OCI-LY7 (cell line): ENCODE results near the gene BBC3. TPM values are rescaled to one million over a fixed set of nuclear protein-coding genes. Genes with fewer than 3 reads are reported as not detected.
"Not testable (repeated sequence)": the region's sequence is repeated elsewhere in the genome, so short reads cannot be mapped to it uniquely, and the experiment has no call there.

Experiments used
- BruUV-seq: library from RNA; stranded (reverse); fragments of 400-500 nt; replicated peaks from 2 replicates; lab custom pipeline; 2021; lab: Mats Ljungman, UMichigan
- CTCF ChIA-PET: fragments of 300-600 bp; sonication (Branson Sonifier 250); formaldehyde crosslinking; loops from one replicate; lab custom pipeline; 2022; ENCODE audit warnings: antibody characterized with exemption; ENCODE audit not compliant: unreplicated experiment; lab: Charles Lee
- POLR2A ChIA-PET: fragments of 300-600 bp; sonication (Branson Sonifier 250); formaldehyde crosslinking; loops from one replicate; lab custom pipeline; 2022; ENCODE audit warnings: antibody characterized with exemption; lab: Charles Lee
- DNase-seq: peaks from one replicate; pipeline ENCODE4 v3.0.0-alpha.2; 2015; ENCODE audit warnings: low spot score
- H2AFZ ChIP-seq: fragments of 200-600 bp; sonication (generic), shearing (Covaris generic); 2 replicates; pipeline ENCODE4 v1.6.1; 2014; ENCODE audit warnings: mild to moderate bottlenecking, antibody characterized with exemption, low read length, moderate library complexity
- H3K27ac ChIP-seq: fragments of 200-600 bp; sonication (generic); 2 replicates; pipeline ENCODE4 v1.5.1; 2014; ENCODE audit warnings: mixed run types, low read depth, mild to moderate bottlenecking, moderate library complexity, low read length, inconsistent platforms; ENCODE audit not compliant: poor library complexity, severe bottlenecking
- H3K36me3 ChIP-seq: fragments of 200-600 bp; sonication (generic); 2 replicates; pipeline ENCODE4 v1.6.1; 2014; ENCODE audit warnings: mild to moderate bottlenecking, antibody characterized with exemption, low read length, moderate library complexity, mixed read lengths; ENCODE audit not compliant: insufficient read depth
- H3K4me1 ChIP-seq: fragments of 200-600 bp; sonication (generic); 2 replicates; pipeline ENCODE4 v1.5.1; 2014; ENCODE audit warnings: mild to moderate bottlenecking, low read length; ENCODE audit not compliant: insufficient read depth, poor library complexity, severe bottlenecking
- H3K4me2 ChIP-seq: fragments of 200-600 bp; sonication (generic); 2 replicates; pipeline ENCODE4 v1.6.1; 2014; ENCODE audit warnings: mild to moderate bottlenecking, low read length
- H3K4me3 ChIP-seq: fragments of 200-600 bp; sonication (generic); 2 replicates; pipeline ENCODE4 v1.5.1; 2014; ENCODE audit warnings: mild to moderate bottlenecking, low read depth, low read length; ENCODE audit not compliant: poor library complexity, severe bottlenecking
- H3K79me2 ChIP-seq: fragments of 200-600 bp; sonication (generic); 2 replicates; pipeline ENCODE4 v1.6.1; 2016; ENCODE audit warnings: low read depth, mild to moderate bottlenecking, low read length, moderate library complexity, mixed read lengths; ENCODE audit not compliant: insufficient read depth
- H3K9me2 ChIP-seq: fragments of 200-600 bp; sonication (generic); 2 replicates; pipeline ENCODE4 v1.6.1; 2016; ENCODE audit warnings: mild to moderate bottlenecking, low read length, mixed read lengths; ENCODE audit not compliant: insufficient read depth
- H3K9me3 ChIP-seq: fragments of 200-600 bp; sonication (generic); 2 replicates; pipeline ENCODE4 v1.6.1; 2014; ENCODE audit warnings: mild to moderate bottlenecking, mixed run types, low read length, mixed read lengths
- H4K20me1 ChIP-seq: fragments of 200-600 bp; sonication (generic); 2 replicates; pipeline ENCODE4 v1.6.1; 2014; ENCODE audit warnings: mild to moderate bottlenecking, antibody characterized with exemption, low read length, moderate library complexity, mixed read lengths; ENCODE audit not compliant: insufficient read depth
- EZH2phosphoT487 ChIP-seq: fragments of 200-600 bp; sonication (generic); IDR thresholded peaks from 2 replicates; pipeline ENCODE4 v1.6.1; 2018; ENCODE audit warnings: low read depth, borderline replicate concordance, mild to moderate bottlenecking, mixed run types, antibody characterized with exemption, low read length, moderate library complexity, mixed read lengths
- intact Hi-C: fragments of 100-400 bp; cut with micrococcal nuclease; formaldehyde crosslinking; loops from one replicate; pipeline ENCODE4 v1.10.0; 2022; ENCODE audit not compliant: unreplicated experiment
- total RNA-seq, 2 experiments: library from RNA; depleted of rRNA in 1 of 2; stranded (reverse); fragments of >200 nt in 1 of 2; shearing (Covaris generic) in 1 of 2; gene quantifications; 2 replicates each; pipeline ENCODE4 v1.2.3, GENCODE V29; 2014 to 2022
- TF ChIP-seq, protein P1 (sequence below): fragments of 200-600 bp; sonication (generic); conservative IDR thresholded peaks from 2 replicates; pipeline ENCODE4 v1.5.1; 2014; ENCODE audit warnings: mild to moderate bottlenecking, antibody characterized with exemption, low read length, moderate library complexity, mixed read lengths

BBC3 gene
- total RNA-seq, 2 experiments from 2014 or later = 8.9 to 10.5 TPM

DNA sequence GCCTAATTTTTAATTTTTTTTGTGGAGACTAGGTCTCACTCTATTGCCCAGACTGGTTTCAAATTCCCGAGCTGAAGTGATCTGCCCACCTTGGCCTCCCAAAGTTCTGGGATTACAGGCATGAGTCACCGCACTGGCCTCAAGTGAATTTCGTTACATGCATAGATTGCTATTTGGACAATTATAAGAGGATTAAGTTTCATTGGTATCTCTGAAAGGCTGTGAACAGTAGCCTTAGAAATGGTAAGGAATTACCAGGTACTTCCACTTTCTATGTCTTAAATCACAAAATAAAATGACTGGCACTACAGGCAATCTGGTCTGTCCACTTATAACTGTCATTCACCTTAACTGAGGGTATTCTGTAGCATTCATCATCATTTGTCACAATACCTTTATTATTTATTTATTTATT is 22.5 kb upstream of the BBC3 start:
- ChIA-PET POLR2A (interaction anchor here (0.6 kb wide), 1 partner anchor 216 kb away, joined by 6 read pairs; no protein-coding TSS in a partner anchor), CTCF (no interaction called here)
- Histone ChIP-seq H3K9me3 (no peaks in the 10 kb centered on the region), H4K20me1 (no peaks in the 10 kb centered on the region), H3K9me2 (no peaks in the 10 kb centered on the region), H2AFZ (no peak overlapping the region), H3K36me3 (peaks cover 2% of the 10 kb centered on the region; the same call in 1 of the 2 replicates), H3K27ac (no peak overlapping the region), H3K4me1 (peaks cover 23% of the 10 kb centered on the region), H3K4me3 (no peak overlapping the region), H3K79me2 (peaks cover 11% of the 10 kb centered on the region; the same call in 1 of the 2 replicates), H3K4me2 (no peak overlapping the region)
- TF ChIP-seq, protein P1, sequence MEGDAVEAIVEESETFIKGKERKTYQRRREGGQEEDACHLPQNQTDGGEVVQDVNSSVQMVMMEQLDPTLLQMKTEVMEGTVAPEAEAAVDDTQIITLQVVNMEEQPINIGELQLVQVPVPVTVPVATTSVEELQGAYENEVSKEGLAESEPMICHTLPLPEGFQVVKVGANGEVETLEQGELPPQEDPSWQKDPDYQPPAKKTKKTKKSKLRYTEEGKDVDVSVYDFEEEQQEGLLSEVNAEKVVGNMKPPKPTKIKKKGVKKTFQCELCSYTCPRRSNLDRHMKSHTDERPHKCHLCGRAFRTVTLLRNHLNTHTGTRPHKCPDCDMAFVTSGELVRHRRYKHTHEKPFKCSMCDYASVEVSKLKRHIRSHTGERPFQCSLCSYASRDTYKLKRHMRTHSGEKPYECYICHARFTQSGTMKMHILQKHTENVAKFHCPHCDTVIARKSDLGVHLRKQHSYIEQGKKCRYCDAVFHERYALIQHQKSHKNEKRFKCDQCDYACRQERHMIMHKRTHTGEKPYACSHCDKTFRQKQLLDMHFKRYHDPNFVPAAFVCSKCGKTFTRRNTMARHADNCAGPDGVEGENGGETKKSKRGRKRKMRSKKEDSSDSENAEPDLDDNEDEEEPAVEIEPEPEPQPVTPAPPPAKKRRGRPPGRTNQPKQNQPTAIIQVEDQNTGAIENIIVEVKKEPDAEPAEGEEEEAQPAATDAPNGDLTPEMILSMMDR = no peak
- TF ChIP-seq EZH2phosphoT487 = no peak
- no peak for DNase-seq
- intact Hi-C loops = no loop called here
- no TSS peak for BruUV-seq

DNA sequence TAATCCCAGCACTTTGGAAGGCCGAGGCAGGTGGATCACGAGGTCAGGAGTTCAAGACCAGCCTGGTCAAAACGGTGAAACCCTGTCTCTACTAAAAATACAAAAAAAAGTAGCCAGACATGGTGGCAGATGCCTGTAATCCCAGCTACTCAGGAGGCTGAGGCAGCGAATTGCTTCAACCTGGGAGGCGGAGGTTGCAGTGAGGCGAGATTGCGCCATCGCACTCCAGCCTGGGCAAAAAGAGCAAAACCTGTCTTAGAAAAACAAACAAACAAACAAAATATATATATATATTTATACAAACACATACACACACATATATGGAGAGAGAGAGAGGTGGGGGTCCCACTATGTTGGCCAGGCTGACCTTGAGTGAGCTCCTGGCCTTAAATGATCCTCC is 22.0 kb upstream of the BBC3 start:
- intact Hi-C loops, POLR2A ChIA-PET: not testable (repeated sequence)

DNA sequence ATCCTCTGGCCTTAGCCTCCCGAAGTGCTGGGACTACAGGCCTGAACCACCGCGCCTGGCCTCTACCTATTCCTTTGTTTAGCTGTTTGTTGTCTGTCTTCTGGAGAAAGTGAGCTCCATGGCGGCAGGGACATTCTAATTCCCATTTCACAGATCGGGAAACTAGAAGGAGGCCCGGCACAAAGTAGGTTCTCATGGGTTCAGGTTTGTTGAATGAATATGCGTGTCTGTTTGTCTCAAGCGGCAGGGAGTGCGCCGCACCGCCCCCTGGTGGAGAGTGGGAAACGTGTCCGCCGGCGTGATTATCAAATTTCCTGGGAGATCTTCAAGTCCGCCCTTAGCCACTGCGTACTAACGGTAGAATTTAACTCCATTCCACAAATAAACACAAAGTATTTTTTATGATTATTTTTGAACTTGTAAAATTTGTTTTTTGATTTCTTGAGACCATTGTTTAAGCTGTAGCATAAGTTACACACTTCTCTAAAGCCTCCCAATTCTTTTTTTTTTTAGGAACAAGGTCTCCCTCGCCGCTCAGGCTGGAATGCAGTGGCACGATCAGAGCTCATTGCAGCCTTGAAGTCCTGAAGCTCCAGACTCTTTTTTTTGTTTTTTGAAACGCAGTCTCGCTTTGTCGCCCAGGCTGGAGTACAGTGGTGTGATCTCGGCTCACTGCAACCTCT is 16.4 kb upstream of the BBC3 start:
- no peak for TF ChIP-seq EZH2phosphoT487
- TF ChIP-seq, protein P1 = peak; percentile 99
- Histone ChIP-seq H3K79me2 (no peaks in the 10 kb centered on the region), H3K4me3 (no peak overlapping the region), H3K4me1 (peaks cover 24% of the 10 kb centered on the region), H3K4me2 (no peak overlapping the region), H2AFZ (no peak overlapping the region), H3K9me3 (no peaks in the 10 kb centered on the region), H3K9me2 (no peaks in the 10 kb centered on the region), H3K27ac (no peak overlapping the region), H3K36me3 (no peaks in the 10 kb centered on the region), H4K20me1 (no peaks in the 10 kb centered on the region)
- DNase-seq = peak; percentile 79
- BruUV-seq = no TSS peak
- POLR2A ChIA-PET = interaction anchor here (1.8 kb wide), 1 partner anchor 9 kb away, joined by 5 read pairs; the partner anchor contains the start of gene CCDC9
- CTCF ChIA-PET = no interaction called here
- intact Hi-C loops = loop anchor here (1.0 kb wide), 1 partner anchor 234 kb away; no protein-coding TSS in a partner anchor

More for the DNA sequence above, 22.0 kb upstream of the BBC3 start:
- H3K9me3 ChIP-seq, H3K4me2 ChIP-seq, BruUV-seq, H3K79me2 ChIP-seq, H3K9me2 ChIP-seq, H2AFZ ChIP-seq, H3K4me3 ChIP-seq, H4K20me1 ChIP-seq, H3K36me3 ChIP-seq, H3K27ac ChIP-seq, CTCF ChIA-PET, DNase-seq: not testable (repeated sequence)
- H3K4me1 ChIP-seq = peaks cover 20% of the 10 kb centered on the region
